BJ (cell line): ENCODE data around the gene INPP5K. TPM values are rescaled to one million over a fixed set of nuclear protein-coding genes. Genes with fewer than 3 reads are reported as not detected.

Experiments used
- CTCF ChIA-PET: fragments of 350-600 bp; formaldehyde crosslinking; extraction: SDS; loops from one replicate; lab custom pipeline; 2021; ENCODE audit warnings: antibody characterized with exemption, inconsistent platforms; lab: Yijun Ruan, JAX
- POLR2A ChIA-PET: fragments of 300-600 bp; sonication (Branson Sonifier 250); formaldehyde crosslinking; extraction: SDS; loops from one replicate; lab custom pipeline; 2021; ENCODE audit warnings: antibody characterized with exemption; lab: Charles Lee
- DNase-seq: peaks from one replicate; pipeline ENCODE4 v3.0.0-alpha.2; 2011; ENCODE audit warnings: low read depth
- H3K27me3 ChIP-seq: 2 replicates; pipeline ENCODE4 v1.6.0; 2011; ENCODE audit warnings: low read length; ENCODE audit not compliant: control insufficient read depth, insufficient read depth
- H3K36me3 ChIP-seq: 2 replicates; pipeline ENCODE4 v1.5.1; 2011; ENCODE audit warnings: low read length; ENCODE audit not compliant: control insufficient read depth, insufficient read depth
- H3K4me3 ChIP-seq: 2 replicates; pipeline ENCODE4 v1.5.1; 2011; ENCODE audit warnings: low read depth, mild to moderate bottlenecking, control low read depth, low read length
- polyA plus RNA-seq: library from polyadenylated mRNA; depleted of rRNA; stranded (reverse); fragments of >200 nt; gene quantifications from 2 replicates; pipeline ENCODE4 v1.2.3, GENCODE V29; 2011
- TF ChIP-seq, protein P1 (sequence below): IDR thresholded peaks from 2 replicates; pipeline ENCODE4 v1.5.1; 2011; ENCODE audit warnings: low read depth, mild to moderate bottlenecking, control low read depth, inconsistent platforms, low read length, moderate library complexity; ENCODE audit not compliant: insufficient read depth

INPP5K gene
- polyA plus RNA-seq, 1 experiment, result 45.3 TPM

DNA sequence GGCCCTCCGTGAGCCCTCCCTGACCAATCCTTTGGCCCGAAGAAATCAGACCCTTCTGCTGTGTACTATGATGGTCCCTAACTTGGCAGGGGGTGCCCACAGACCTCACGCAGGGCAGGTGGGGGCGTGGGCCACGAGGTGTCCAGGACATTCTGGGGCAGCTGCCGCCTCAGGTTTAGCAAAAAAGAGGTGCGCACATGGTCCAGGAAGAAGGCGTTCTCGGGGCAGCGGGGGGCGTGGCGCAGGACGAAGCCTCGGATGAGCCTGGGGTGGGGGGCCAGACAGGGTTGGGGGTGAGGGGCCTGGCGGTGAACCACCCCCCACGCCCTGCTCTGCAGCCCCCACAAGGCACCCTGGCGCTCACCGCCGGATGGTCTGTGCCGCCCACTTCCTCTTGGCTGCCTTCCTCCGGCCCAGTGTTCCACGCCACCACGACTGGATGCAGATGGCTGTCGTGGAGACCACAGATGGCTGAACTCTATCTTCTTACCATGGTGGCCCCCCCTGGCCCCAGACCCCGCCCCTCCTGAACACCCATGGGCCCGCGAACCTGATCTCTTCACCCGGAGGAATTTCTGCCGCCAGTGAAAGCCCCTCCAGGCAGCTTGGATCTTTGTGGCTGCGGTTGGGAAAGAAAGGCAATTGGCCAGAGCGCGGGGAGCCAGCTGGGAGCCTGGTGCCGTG is 46.2 kb downstream of the INPP5K start:
- no peak overlapping the region for H3K4me3 ChIP-seq
- no peaks in the 10 kb centered on the region for H3K27me3 ChIP-seq
- no peak for DNase-seq
- ChIA-PET CTCF (interaction anchor here (0.8 kb wide), 1 partner anchor 15 kb away, joined by 3 read pairs; no protein-coding TSS in a partner anchor), POLR2A (no interaction called here)
- TF ChIP-seq, protein P1, sequence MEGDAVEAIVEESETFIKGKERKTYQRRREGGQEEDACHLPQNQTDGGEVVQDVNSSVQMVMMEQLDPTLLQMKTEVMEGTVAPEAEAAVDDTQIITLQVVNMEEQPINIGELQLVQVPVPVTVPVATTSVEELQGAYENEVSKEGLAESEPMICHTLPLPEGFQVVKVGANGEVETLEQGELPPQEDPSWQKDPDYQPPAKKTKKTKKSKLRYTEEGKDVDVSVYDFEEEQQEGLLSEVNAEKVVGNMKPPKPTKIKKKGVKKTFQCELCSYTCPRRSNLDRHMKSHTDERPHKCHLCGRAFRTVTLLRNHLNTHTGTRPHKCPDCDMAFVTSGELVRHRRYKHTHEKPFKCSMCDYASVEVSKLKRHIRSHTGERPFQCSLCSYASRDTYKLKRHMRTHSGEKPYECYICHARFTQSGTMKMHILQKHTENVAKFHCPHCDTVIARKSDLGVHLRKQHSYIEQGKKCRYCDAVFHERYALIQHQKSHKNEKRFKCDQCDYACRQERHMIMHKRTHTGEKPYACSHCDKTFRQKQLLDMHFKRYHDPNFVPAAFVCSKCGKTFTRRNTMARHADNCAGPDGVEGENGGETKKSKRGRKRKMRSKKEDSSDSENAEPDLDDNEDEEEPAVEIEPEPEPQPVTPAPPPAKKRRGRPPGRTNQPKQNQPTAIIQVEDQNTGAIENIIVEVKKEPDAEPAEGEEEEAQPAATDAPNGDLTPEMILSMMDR, result no peak
- H3K36me3 ChIP-seq, result peaks cover 56% of the 10 kb centered on the region

DNA sequence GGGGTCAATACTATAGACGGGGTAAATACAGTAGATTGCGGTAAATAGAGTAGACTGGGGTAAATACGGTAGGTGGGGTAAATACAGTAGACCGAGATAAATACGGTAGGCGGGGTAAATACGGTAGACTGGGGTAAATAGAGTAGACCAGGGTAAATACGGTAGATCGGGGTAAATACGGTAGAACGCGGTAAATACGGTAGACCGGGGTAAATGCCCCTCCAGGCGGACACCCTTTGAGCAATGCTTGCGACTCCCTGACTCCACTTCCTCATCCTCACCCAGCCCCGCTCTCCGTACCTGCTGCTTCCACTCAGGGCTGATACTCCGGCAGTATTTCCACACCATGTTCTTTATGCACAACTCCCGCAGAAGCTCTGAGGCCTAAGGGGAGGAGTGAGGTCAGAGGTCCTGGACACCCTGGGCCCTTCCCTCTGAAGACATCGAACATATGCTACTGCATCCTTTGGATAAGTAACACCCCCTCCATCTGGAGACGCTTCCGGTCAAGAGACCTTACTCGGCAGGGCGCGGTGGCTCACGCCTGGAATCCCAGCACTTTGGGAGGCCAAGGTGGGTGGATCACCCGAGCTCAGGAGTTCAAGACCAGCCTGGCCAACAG is 47.1 kb downstream of the INPP5K start:
- Histone ChIP-seq H3K27me3 (no peaks in the 10 kb centered on the region), H3K4me3 (no peak overlapping the region), H3K36me3 (peaks cover 51% of the 10 kb centered on the region)
- CTCF ChIA-PET, result interaction anchor here (0.8 kb wide), 1 partner anchor 15 kb away, joined by 3 read pairs; no protein-coding TSS in a partner anchor
- no peak for DNase-seq
- TF ChIP-seq, protein P1, result no peak
- POLR2A ChIA-PET, result no interaction called here

DNA sequence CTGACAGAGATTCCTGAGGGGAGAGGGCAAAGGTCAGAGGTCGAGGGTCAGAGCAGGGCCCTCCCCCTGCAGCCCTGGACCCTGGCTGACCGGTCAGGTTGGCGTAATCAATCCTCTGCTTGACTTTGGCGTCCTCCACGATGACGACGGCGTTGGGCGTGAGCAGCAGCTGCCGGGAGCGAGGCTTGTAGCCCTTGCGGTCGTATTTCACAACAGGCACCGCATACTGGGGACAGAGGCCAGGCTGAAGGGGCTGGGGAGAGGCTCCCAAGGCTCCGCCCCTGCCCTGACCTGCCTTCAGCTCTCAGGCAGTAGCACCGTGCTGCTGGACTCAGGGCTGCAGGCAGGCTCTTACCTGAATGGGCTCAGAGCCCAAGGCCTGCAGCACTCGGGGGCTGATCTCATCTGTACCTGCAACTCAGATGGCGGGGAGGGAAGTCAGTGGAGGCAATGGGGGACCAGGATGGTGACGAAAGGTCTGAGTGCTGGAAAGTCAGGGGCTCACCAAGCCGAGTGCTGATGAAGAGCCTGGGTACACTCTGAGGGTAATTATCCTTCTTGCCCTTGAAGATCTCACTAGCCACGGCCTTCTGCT is 48.4 kb downstream of the INPP5K start:
- ChIA-PET CTCF (no interaction called here), POLR2A (no interaction called here)
- Histone ChIP-seq H3K27me3 (no peaks in the 10 kb centered on the region), H3K4me3 (no peak overlapping the region), H3K36me3 (peaks cover 49% of the 10 kb centered on the region)
- TF ChIP-seq, protein P1, result no peak
- no peak for DNase-seq

DNA sequence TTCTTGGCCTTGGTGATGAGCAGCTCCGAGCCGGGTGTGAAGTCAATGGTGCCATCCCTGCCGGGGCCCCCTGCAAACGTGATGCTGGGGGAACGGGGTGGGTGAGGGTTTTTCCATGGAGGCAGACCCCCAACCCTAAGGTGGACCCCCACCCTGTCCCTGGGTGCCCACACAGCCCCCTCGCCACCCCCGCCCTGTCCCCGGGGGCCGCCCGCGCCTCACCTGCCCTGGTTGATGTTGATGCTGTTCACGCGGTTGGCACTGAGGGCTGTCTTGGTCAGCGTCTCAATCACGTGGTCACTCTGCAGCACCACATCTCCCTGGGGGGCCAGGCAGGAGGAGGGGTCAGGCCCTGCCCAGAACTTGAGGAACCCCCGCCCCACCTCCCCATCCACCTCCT is 49.2 kb downstream of the INPP5K start:
- ChIA-PET POLR2A (no interaction called here), CTCF (no interaction called here)
- no peaks in the 10 kb centered on the region for H3K27me3 ChIP-seq
- TF ChIP-seq, protein P1, result no peak
- DNase-seq, result no peak
- no peak overlapping the region for H3K4me3 ChIP-seq
- peaks cover 48% of the 10 kb centered on the region for H3K36me3 ChIP-seq

DNA sequence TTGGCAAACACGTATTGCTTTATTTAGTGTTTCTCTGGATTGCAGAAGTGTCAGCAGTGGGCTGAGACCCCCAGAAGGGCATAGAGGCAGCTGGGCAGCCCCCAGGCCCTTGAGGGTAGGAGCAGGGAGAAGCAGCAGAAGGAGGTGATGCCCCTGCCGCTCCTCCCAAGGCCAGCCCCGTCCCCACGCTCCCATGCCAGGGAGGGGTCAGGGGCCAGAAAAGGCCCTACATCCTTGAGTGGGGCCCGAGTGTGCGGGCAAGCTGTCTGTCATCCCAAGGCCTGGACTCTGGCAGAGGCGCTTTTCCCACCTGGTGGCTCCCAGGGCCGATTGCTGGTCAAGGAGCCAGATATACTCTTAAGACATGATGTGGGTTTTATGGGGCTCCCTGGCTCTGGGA is 52.2 kb downstream of the INPP5K start:
- Histone ChIP-seq H3K4me3 (no peak overlapping the region), H3K36me3 (peaks cover 36% of the 10 kb centered on the region), H3K27me3 (no peaks in the 10 kb centered on the region)
- ChIA-PET CTCF (no interaction called here), POLR2A (no interaction called here)
- TF ChIP-seq, protein P1, result no peak
- DNase-seq, result no peak
